ENCODE measurements around the gene SLC26A5. TPM values are rescaled to one million over a fixed set of nuclear protein-coding genes. Genes with fewer than 3 reads are reported as not detected.

Gene SLC26A5
- polyA plus RNA-seq, 1 experiment = not detected

- DNase-seq (ENCODE audit: low read depth) = no peak
- Histone ChIP-seq H3K4me3 (ENCODE audit: low read depth, low read length) (no peak overlapping the region), H3K36me3 (ENCODE audit: control insufficient read depth, insufficient read depth, low read length) (peaks cover 3% of the 10 kb centered on the region), H3K27me3 (ENCODE audit: control insufficient read depth, insufficient read depth, low read length) (no peaks in the 10 kb centered on the region)
- TF ChIP-seq CTCF (IDR thresholded peaks at IDR 0.05; ENCODE audit: insufficient read depth, low read depth, low read length) = no peak
- POLR2A ChIA-PET = no interaction called here
- CTCF ChIA-PET = interaction anchor here (0.9 kb wide), 1 partner anchor 27 kb away, joined by 3 read pairs; no protein-coding TSS in a partner anchor
Measured at GRCh38 chr7:103338864-103339263, 107.1 kb downstream of the SLC26A5 start.

DNA sequence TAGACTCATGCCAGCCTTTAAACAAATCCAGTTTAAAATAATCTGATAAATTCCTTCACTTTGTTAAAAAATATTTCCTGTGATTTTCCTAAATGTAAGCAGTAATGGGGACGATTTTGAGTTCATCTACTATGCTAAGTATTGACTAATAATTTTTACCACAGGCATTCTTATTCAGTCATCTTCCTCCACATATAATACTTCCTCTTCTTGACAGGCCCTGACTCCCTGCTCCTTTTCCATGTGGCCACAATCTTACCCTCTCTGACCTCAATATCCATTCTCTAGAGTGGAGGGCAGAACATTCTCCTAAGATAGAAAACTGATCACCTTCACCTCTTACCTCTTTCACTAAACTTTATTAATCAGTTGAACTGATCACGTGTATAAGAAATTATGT is 109.2 kb downstream of the SLC26A5 start:
- Histone ChIP-seq H3K27me3 (ENCODE audit: control insufficient read depth, insufficient read depth, low read length) (no peaks in the 10 kb centered on the region), H3K4me3 (ENCODE audit: low read depth, low read length) (no peak overlapping the region), H3K36me3 (ENCODE audit: control insufficient read depth, insufficient read depth, low read length) (peaks cover 3% of the 10 kb centered on the region)
- DNase-seq (ENCODE audit: low read depth) = no peak
- no peak for TF ChIP-seq CTCF (IDR thresholded peaks at IDR 0.05; ENCODE audit: insufficient read depth, low read depth, low read length)
- POLR2A ChIA-PET = no interaction called here
- CTCF ChIA-PET = no interaction called here

DNA sequence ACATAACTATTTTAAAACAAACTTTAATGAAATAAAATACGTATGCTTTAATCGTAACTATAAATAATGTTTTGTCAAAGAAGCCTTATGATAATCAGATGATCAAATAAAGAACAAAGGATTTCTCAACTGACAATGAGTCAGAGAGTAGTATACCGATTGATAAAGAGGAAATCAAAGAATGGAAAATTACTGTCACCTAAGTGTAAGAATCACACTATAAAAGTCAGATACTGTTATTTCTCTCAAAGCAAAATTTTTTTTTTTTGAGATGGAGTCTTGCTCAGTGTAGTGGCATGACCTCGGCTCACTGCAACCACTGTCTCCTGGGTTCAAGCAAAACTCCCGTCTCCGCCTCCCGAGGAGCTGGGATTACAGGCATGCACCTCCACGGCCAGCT is 120.3 kb downstream of the SLC26A5 start:
- Histone ChIP-seq H3K27me3 (ENCODE audit: control insufficient read depth, insufficient read depth, low read length) (no peaks in the 10 kb centered on the region), H3K4me3 (ENCODE audit: low read depth, low read length) (no peak overlapping the region), H3K36me3 (ENCODE audit: control insufficient read depth, insufficient read depth, low read length) (peaks cover 6% of the 10 kb centered on the region)
- no peak for TF ChIP-seq CTCF (IDR thresholded peaks at IDR 0.05; ENCODE audit: insufficient read depth, low read depth, low read length)
- no peak for DNase-seq (ENCODE audit: low read depth)
- CTCF ChIA-PET = no interaction called here
- POLR2A ChIA-PET = no interaction called here

Small RNAs within 50 kb of the gene (small RNA-seq; reads per million reads assigned to genes)
- gene RF00019 (ENCODE audit: insufficient read length, low read depth, low replicate concordance) (not detected), gene RPS29P16 (ENCODE audit: insufficient read length, low read depth, low replicate concordance) (not detected)

Other genes starting within 250 kb of the SLC26A5 start
- 44.3 and 56.7 TPM in 2 replicates for gene PMPCB, start 148.8 kb downstream of the SLC26A5 start, polyA plus RNA-seq (2011; rRNA removed)
- gene DNAJC2, start 101.4 kb downstream of the SLC26A5 start, polyA plus RNA-seq (2011; rRNA removed) = 9.1 and 12.2 TPM in 2 replicates
- 103 and 179 TPM in 2 replicates for gene PSMC2, start 98.6 kb downstream of the SLC26A5 start, polyA plus RNA-seq (2011; rRNA removed)

Measured in BJ (cell line).